Esophagus muscularis mucosa (tissue), 4 donors: ENCODE results near the gene LARP4B. TPM values are rescaled to one million over a fixed set of nuclear protein-coding genes. Genes with fewer than 3 reads are reported as not detected.

Experiments
- DNase-seq: peaks from one replicate; pipeline ENCODE4 v3.0.0-alpha.2; 2017; ENCODE audit errors: extremely low spot score
- H3K27ac ChIP-seq, 4 donors: fragments of 200-600 bp; sonication (generic); replicated peaks in 1 of 4; 1 replicate in 3 of 4; 2 replicates in 1 of 4; pipeline ENCODE4 v1.5.1; 2016 to 2019; ENCODE audit warnings: mild to moderate bottlenecking in 1 of 4
- H3K27me3 ChIP-seq, 4 donors: fragments of 200-600 bp; sonication (generic); one replicate each; pipeline versions ENCODE4 v1.5.1 to v1.6.0; 2016 to 2019
- H3K36me3 ChIP-seq, 4 donors: fragments of 200-600 bp; sonication (generic); one replicate each; pipeline ENCODE4 v1.5.1; 2016 to 2019
- H3K4me1 ChIP-seq, 4 donors: fragments of 200-600 bp; sonication (generic); one replicate each; pipeline ENCODE4 v1.5.1; 2016 to 2019
- H3K4me3 ChIP-seq, 4 donors: fragments of 200-600 bp; sonication (generic); 1 replicate in 2 of 4; 2 replicates in 2 of 4; pipeline ENCODE4 v1.5.1; 2016 to 2019; ENCODE audit warnings: mild to moderate bottlenecking in 4 of 4, moderate library complexity in 1 of 4
- H3K9me3 ChIP-seq, 4 donors: fragments of 200-600 bp; sonication (generic); 1 replicate in 3 of 4; 2 replicates in 1 of 4; pipeline ENCODE4 v1.5.1; 2016 to 2019
- CTCF ChIP-seq, 3 experiments: fragments of 200-600 bp in 2 of 3; fragments of 450-650 bp in 1 of 3; sonication (generic) in 2 of 3; IDR thresholded peaks; one replicate each; pipeline ENCODE4 v1.5.1; 2017 to 2019; ENCODE audit warnings: antibody characterized with exemption in 3 of 3, mild to moderate bottlenecking in 2 of 3, moderate library complexity in 1 of 3
- EP300 ChIP-seq: sonication (generic); formaldehyde crosslinking; IDR thresholded peaks from one replicate; pipeline ENCODE4 v1.6.1; 2017; ENCODE audit warnings: antibody characterized with exemption
- POLR2A ChIP-seq: fragments of 450-650 bp; IDR thresholded peaks from one replicate; pipeline ENCODE4 v1.6.1; 2017; ENCODE audit warnings: antibody characterized with exemption, moderate library complexity, mild to moderate bottlenecking, low read depth
- POLR2AphosphoS5 ChIP-seq, 2 donors: sonication (generic); formaldehyde crosslinking; IDR thresholded peaks; one replicate each; pipeline ENCODE4 v1.6.1; 2017; ENCODE audit warnings: antibody characterized with exemption in 2 of 2
- WGBS: methylation state at CpG from one replicate; pipeline ENCODE4 v1.1.5; 2018; 5-methylcytosine and 5-hydroxymethylcytosine counted together
- intact Hi-C: fragments of 100-400 bp; cut with DNase I; formaldehyde crosslinking; loops from one replicate; pipeline ENCODE4 v1.15.1; 2023
- total RNA-seq, 4 donors: library from RNA; depleted of rRNA; stranded (reverse); fragments of >200 nt; gene quantifications; one replicate each; pipeline versions ENCODE4 v1.1.0 to v1.2.1, GENCODE V29; 2016

Gene LARP4B
- total RNA-seq, 4 donors from 2014 or later: 35.6 to 43.1 (median 38.2) TPM

GRCh38 chr10:954396-954795 is 22.9 kb upstream of the LARP4B start:
- peaks cover 0 to 7% (median 0%) of the 10 kb centered on the region in 4 donors for H3K27me3 ChIP-seq
- WGBS: 90% methylated on average over 21 of the region's 21 CpGs
- no peaks in the 10 kb centered on the region for H3K9me3 ChIP-seq
- H3K27ac ChIP-seq: no peak overlapping the region
- intact Hi-C loops: no loop called here
- DNase-seq: no peak
- no peaks in the 10 kb centered on the region for H3K36me3 ChIP-seq
- H3K4me1 ChIP-seq: no peaks in the 10 kb centered on the region
- TF ChIP-seq POLR2A (no peak), CTCF (IDR thresholded peaks at IDR 0.05) (no peak), EP300 (no peak), POLR2AphosphoS5 (IDR thresholded peaks at IDR 0.05) (no peak)
- H3K4me3 ChIP-seq: no peak overlapping the region

- no peak for TF ChIP-seq CTCF (IDR thresholded peaks at IDR 0.05)
- no peak for TF ChIP-seq EP300
- TF ChIP-seq POLR2AphosphoS5 (IDR thresholded peaks at IDR 0.05): no peak
- TF ChIP-seq POLR2A: no peak
- Histone ChIP-seq H3K4me1 (no peaks in the 10 kb centered on the region), H3K27ac (no peak overlapping the region), H3K36me3 (no peaks in the 10 kb centered on the region), H3K27me3 (peaks cover 0 to 4% (median 0%) of the 10 kb centered on the region in 4 donors), H3K4me3 (no peak overlapping the region), H3K9me3 (no peaks in the 10 kb centered on the region)
- no peak for DNase-seq
- WGBS: 84% methylated on average over 4 of the region's 11 CpGs
- intact Hi-C loops: no loop called here
Measured at GRCh38 chr10:953836-954235, 22.3 kb upstream of the LARP4B start.

GRCh38 chr10:949446-949845 is 17.9 kb upstream of the LARP4B start:
- TF ChIP-seq POLR2A (no peak), EP300 (no peak), POLR2AphosphoS5 (IDR thresholded peaks at IDR 0.05) (no peak), CTCF (IDR thresholded peaks at IDR 0.05) (no peak)
- no peak for DNase-seq
- Histone ChIP-seq H3K27ac (no peak overlapping the region), H3K27me3 (no peaks in the 10 kb centered on the region), H3K9me3 (no peaks in the 10 kb centered on the region), H3K36me3 (no peaks in the 10 kb centered on the region), H3K4me3 (no peak overlapping the region), H3K4me1 (no peaks in the 10 kb centered on the region)
- WGBS: 76% methylated on average over 9 of the region's 9 CpGs
- intact Hi-C loops: no loop called here

- Histone ChIP-seq H3K27me3 (no peaks in the 10 kb centered on the region), H3K36me3 (no peaks in the 10 kb centered on the region), H3K4me1 (no peaks in the 10 kb centered on the region), H3K4me3 (no peak overlapping the region), H3K9me3 (no peaks in the 10 kb centered on the region), H3K27ac (no peak overlapping the region)
- intact Hi-C loops: no loop called here
- WGBS: 87% methylated on average over 10 of the region's 10 CpGs
- DNase-seq: no peak
- no peak for TF ChIP-seq CTCF (IDR thresholded peaks at IDR 0.05)
- no peak for TF ChIP-seq POLR2A
- no peak for TF ChIP-seq EP300
- TF ChIP-seq POLR2AphosphoS5 (IDR thresholded peaks at IDR 0.05): no peak
Measured at GRCh38 chr10:948347-948746, 16.8 kb upstream of the LARP4B start.

GRCh38 chr10:947881-948280 is 16.4 kb upstream of the LARP4B start:
- Histone ChIP-seq H3K9me3 (no peaks in the 10 kb centered on the region), H3K27me3 (no peaks in the 10 kb centered on the region), H3K4me3 (no peak overlapping the region), H3K27ac (no peak overlapping the region), H3K36me3 (no peaks in the 10 kb centered on the region), H3K4me1 (no peaks in the 10 kb centered on the region)
- 92% methylated on average over 10 of the region's 10 CpGs for WGBS
- TF ChIP-seq CTCF (IDR thresholded peaks at IDR 0.05): no peak
- no peak for TF ChIP-seq POLR2A
- no peak for TF ChIP-seq EP300
- TF ChIP-seq POLR2AphosphoS5 (IDR thresholded peaks at IDR 0.05): no peak
- intact Hi-C loops: no loop called here
- DNase-seq: no peak
